ENCODE measurements around the gene DERL3.

DERL3 gene

DNA sequence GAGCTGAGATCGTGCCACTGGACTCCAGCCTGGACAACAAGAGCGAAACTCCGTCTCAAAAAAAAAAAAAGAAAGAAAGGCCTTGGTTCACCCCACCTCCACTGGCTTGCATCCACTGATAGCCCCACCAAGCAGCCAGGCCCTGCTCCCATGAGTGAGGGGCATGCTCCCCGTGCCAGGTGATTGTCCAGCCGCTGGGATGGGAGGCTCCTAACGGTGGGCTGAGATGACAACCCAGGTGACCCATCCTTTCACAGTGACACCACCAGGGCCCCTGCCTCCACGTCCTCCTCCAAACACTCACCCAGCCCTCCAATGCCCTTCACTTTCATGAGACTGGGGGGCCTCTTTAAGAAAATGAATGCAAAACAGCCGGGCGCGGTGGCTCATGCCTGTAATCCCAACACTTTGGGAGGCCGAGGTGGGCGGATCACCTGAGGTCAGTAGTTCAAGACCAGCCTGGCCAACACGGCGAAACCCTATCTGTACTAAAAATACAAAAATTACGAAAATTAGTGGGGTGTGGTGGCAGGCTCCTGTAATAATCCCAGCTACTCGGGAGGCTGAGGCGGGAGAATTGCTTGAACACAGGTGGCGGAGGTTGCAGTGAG lies 8.6 kb upstream of the DERL3 start:
- no peak for DNase-seq

DNA sequence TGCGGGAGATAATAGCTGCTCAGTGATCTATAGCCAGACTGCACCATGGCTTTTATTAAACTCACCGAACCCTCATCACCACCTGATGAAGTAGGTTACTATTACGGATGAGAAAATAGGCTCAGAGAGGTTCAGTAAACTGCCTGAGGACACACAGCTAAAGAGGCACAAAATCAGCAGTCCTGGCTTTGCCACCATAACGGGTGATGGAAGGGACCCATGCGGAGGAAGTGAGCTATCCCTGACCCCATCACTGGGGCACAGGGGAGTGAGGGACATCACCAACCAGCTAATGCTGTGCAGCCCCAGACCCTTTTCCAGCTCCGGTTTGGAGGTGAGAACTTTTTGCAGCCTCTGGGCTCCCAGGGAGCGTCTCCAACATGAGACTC lies 7.3 kb upstream of the DERL3 start:
- no peak for DNase-seq

DNA sequence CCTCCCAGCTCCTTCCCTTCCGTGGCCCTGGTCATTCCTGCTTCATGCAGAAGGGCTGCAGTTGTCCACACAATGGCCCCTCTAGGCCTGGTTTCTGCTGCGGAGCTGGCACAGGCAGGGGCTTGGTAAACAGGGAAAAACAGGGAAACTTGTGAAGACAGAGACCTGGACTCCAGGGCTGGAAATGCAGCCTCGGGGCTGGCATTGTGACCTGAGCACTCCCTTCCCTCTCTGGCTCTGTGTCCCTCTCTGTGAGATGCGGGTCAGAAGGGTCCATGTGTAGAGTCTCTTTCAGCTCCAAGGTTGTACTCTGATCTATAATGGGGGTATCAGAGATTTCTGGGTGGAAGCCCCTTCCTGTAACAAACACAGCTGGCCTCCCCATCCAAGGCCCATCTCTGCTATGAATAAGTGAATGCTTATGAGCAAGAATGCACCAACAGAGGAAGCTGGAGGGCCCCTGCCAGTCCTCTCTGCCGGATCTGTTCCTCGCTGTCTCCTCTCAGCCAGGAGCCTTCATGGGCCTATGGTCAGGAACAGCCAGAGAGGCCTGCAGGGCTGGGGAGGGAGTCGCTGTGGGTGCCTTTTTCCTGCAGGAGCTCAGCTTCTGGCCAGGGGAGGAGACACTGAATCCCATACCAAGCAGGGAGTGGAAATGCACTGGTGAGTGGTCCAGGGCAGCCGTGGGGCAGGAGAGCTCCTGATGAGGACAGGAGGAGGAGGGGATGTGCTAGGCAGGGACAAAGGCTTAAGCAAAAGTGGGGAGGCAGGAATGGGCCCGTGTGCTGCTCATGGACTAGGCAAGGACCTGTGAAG lies 6.7 kb upstream of the DERL3 start:
- DNase-seq: no peak

DNA sequence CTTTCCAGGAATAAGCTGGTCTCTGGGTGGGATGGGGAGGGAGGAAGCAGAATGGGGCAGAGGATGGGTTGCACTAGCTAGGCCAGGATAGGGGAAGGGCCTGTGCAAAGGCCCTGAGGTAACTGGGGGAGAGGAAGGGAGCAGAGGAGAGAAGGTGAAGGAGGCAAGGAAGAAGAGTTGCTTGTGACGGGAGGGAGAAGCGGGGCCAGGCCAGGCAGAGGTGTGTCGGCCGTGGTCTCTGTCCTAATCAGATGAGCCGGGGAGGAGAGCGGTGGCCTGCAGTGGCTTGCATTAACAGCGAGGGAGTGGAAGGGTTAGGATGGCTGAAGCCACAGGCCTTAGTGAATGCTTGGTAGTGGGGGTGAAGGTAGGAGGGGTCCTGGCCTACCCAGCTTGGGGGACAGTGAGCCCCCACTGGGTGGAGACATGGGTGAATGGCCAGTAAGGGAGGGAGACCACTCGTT lies 6.0 kb upstream of the DERL3 start:
- no peak for DNase-seq

DNA sequence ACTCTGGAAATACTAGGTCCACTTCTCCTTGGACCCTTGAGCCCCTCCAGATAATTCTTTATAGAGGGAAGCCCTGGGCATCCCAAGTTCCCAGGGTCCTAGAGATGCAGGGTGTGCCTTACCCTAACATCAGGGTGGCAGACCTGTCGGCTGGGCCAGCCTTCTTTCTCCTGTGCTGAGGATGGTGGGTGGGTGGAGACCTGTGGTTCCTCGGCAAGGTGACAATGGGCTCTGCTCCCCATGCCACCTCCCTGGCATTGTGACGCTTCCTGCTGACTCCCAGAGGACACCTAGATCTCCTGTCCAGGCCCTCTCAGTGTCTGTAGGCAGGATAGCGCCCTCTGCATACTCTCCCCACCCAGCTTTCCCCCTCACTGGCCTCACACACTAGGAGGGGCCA lies 3.8 kb upstream of the DERL3 start:
- DNase-seq: no peak

DNA sequence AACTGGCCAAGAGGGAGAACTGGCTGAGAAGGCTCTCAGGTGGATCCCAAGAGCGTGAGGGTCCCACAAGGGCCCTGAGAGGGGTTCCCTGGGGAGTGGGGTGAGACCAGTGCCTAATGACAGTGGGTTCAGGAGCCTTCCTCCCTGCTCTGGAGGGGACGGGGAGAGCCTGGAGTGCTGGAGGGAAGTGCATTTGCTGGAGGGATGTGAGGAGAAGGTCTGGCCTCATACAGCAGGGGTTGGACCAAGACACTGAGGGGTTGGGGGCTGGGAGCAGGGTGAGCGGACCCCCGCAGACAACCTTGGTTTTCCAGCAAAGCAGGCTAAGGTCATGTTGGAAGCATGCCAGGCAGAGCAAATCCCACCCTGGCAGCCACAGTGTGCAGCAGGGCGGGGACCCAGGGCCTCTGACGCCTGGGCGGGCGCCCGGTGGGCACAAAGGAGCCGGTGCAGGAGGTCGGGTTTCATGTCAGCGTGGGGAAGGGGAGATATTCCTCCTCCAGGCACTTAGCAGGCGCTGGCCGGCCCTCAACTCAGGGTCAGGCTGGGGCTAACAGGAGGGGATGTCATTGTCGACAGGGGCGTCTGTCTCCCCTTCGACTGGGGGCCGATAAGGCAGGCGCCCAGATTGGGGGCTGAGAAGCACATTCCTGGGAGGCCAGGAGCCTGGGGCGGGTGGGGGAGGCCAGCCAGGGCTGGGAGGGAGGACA lies 3.1 kb upstream of the DERL3 start:
- DNase-seq: no peak

DNA sequence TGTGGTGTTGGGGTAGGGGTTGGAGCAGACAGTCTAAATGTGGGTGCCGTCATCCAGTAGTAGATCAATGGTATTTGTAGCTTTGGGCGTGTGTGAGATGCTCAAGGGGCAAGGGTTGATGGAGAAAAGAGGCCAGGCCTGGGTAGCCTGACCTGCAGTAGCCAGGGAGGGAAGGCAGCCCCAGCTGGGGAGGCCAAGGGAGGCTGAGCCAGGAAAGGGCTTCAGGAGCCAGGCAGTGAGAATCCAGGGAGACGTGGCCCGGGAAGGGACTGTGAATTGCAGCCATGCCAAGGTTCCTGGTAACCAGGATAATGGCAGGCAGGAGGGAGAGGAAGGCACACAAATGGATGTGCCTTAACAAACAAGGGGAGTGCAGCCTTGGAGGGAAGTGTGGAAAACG lies 2.5 kb upstream of the DERL3 start:
- no peak for DNase-seq

DNA sequence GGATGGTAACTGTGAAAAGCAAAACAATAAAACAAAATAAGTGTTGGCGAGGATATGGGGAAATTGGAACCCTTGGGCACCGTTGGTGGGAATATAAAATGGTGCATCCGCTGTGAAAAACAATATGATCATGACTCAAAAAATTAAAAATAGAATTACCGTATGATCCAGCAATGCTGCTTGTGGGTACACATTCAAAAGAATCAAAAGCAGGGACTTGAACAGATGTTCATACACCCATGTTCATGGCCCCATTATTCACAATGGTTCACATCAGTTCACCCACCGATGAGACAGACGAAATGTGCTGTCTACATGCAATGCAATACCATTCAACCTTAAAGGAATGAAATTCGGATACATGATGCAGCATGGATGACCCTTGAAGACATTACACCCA lies 1.2 kb upstream of the DERL3 start:
- no peak for DNase-seq

DNA sequence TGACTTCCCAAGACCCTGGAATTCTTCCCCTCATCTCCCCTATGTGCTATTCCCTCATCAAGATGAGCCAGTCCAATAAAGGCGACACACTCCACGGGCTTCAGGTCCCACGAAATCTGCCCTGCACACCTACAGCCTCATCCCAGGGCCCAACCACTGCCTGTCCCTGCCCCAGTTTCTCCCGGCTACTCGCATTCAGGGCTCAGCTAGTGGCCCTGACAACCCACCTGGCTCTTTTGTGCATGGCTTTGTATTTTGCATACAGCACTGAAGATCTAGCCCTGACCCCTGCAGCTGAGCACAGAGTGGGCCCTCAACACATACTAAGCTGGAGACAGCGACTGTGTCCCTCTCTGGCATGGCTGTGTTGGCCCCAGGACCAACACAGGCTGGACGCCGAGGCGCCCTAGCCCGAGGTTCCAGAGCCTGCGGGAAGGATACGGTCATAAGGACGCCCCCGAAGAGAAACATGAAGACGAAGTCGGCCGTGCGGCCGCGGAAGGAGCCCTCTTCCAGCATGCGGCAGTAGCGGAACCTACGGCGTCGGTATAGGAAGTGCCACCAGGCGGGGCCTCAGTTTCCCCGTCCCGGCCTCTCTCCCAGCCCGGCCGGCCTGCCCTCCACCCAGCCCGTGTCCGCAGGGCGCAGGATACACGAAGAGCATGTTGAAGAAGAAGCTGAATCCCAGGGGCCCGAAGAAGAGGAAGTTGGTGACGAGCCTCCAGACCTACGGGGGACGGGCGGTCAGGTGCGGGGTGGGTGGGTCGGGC lies 710 bp downstream of the DERL3 start:
- no peak for DNase-seq

DNA sequence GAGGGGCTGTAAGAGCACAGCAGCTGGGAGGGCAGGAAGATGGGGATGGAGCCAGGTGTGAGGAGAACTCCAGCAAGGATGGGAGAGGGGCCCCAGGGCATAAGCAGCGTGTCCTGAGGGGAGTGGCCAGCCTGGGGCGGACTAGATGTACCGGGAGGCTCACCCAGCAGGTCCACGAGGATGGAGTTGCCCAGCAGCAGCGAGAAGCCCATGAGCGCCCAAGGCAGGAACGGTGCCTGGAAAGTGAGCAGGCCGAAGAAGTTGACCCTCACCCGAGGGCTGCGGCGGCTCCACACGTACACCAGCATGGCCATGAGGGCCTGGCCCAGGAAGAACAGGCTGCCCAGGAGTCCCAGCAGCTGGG lies 1.3 kb downstream of the DERL3 start:
- DNase-seq: no peak

DNA sequence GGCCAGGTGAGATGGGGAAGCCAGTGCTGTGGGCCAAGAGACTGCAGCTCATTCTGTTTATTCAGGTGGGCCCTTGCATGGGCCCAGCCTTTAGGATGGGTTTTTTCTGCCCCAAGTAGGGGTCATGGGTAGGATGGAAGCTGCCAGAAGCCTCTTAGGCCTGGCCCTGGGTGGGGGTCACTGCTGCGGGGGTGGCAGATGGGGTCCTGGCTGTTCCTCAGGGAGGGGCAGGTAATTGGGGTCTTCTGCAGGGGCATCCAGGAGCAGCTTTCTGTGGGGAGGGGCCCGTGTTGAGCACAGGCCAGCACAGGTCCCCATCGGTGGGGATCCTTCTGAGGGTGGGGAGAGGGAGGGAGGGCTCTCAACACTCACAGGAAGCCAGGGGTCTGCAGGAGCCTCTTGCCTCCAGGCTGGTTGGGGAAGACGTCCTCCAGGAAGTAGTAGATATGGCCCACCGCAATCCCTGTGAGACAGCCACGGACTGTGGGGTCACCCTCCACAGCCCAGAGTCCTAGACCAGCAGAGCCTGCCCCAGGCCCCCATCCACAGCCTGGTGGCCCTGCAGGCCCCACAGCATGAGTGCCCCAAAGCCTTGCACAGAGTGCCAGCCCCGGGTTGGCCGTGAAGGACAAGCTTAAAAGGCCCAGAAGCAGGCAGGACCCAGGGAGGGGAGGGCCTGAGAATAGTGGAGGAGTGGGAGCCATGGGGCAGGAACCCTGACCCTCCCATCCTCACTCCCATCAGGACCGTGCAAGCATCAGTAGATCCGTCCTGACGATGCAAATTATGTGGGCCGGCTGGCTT lies 1.9 kb downstream of the DERL3 start:
- no peak for DNase-seq

DNA sequence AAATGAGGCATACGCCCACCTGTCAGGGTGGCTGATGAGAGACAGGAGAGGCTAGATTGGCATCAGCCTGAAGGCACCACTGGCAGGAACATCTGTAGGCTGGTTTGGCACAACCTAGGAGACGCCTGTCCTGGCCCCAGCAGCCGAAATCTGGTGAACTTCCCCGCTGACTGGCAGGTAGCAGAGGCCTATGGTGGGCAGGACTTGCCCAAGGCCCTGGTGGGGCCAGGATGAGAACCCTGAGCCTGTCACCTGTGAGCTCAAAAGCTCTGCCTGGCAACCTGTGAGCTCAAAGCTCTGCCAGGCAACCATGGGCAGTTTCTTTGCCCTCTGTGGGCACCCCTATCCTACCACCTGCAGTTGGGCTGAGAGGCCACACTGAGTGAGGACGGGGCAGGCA lies 2.5 kb downstream of the DERL3 start:
- DNase-seq: no peak

DNA sequence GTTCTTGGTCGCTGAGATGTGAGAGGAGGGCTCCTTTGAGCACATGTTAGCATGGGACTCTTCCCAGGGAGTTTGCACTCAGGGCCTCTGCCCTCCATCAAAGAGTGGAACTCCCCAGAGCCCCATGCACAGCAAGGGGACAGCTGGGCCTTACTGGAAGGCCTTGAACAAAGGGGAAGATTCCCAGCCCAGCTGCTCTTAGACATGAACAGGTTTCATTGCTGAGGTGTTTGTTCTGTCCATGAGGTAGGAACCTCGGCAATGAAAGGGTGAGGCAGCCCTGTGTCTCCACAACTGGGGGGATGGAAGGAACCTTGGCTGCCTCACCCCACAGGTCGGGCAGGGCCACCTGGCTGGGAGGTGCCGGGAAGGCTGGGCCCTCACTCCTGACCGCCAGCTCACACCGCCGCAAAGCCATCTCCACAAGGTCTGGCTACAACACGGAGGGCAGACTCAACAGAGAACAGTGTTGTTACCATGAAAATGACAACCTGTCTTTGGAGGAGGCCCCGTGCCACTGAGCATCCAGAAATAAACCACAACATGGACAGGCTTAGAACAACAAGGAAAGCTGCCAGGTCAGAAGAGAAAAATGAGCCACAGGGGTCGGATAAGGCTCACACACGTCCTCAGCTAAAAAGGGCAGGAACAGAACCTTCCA lies 3.2 kb downstream of the DERL3 start:
- no peak for DNase-seq

DNA sequence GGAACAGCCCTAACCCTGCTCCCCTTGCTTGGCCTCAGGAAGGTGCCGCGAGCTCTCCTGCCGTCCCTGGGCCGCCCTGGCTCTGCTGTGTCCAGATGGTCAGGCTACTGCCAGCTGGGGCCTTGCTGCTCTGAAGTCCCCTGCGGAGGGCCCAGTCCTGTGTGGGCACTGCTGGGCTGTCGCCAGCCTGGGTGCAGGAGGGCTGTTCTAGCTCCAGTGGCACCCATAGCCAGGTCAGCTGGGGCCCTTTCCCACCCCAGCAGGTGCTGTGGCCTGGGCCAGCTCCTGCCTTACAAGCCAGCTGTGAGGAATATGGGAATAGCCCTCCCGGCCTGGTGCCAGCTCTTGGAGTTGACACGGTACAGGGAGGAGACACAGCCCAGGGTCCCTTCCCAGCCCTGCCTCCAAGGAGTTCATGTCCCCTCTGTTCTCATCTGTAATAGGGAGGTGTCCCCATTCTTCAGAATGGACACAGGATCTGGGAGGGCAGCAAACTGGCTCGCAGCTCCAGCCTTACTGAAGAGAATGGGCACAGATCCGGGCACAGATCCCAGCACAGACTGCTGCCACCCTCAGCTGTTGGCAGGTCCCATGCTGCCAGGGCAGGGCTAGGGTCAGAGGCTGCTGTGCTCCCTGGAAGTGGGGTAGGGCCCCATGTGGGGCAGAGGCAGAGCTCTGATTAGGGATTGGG lies 3.9 kb downstream of the DERL3 start:
- no peak for DNase-seq

DNA sequence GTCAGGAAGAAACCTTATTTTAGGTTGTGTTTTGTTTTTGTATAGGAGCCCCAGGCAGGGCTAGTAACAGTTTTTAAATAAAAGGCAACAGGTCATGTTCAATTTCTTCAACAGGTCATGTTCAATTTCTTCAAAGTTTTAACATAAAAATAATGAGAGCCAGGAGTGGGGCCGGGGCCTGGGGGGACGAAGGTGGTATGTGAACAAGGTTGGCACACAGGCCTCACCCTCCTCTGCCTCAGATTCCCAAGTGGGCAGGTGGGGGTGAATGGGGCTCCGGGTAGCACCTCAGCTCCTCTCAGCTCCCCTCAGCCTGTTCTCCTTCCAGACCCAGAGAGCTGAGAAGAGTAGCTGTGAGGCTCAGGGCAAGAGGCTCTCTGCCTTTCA lies 4.4 kb downstream of the DERL3 start:
- DNase-seq: no peak

DNA sequence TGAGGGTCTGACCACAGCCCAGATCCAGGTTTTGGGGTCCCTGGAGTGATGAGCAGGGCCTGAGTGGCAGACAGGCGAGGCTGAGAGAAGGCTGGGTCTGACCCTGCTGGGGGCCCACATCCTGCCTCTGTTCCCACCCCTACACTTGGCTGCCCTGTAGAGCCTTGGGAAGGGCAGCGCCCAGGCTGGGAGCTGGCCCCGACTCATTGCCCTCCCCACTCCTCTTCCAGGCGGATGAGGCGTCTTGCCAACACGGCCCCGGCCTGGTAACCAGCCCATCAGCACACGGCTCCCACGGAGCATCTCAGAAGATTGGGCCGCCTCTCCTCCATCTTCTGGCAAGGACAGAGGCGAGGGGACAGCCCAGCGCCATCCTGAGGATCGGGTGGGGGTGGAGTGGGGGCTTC lies 4.9 kb downstream of the DERL3 start:
- no peak for DNase-seq

DNA sequence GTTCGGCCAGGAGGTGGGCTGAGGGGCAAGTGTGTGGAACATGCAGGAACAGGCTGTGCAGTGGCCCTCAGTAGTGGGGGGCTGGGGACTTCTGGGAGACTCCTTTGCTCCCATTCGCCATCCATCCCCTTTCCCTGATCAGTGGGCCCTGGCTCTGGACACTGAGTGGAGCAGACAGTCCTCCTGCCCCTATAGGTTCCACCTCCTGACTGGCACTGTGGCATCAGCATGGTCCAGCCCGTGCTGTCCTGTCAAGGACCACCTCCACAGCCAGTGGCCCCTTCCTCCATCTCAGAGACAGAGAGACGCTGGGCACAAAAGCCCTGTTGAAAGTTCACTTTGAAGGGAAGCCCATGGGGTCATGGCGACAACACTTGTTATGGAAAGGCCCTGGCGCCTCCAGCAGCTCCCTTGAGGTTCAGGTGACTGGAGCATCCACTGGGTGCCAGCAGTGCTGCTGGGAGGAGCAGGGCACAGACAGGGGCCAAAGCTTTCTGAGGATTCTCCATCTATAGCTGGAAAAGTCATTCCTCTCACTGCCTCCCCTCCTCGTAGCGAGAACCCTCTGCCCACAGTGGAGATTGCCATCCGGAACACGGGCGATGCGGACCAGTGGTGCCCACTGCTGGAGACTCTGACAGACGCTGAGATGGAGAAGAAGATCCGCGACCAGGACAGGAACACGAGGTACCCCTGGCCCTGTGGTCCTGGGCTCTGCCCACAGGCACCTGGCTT lies 5.6 kb downstream of the DERL3 start:
- no peak for DNase-seq

DNA sequence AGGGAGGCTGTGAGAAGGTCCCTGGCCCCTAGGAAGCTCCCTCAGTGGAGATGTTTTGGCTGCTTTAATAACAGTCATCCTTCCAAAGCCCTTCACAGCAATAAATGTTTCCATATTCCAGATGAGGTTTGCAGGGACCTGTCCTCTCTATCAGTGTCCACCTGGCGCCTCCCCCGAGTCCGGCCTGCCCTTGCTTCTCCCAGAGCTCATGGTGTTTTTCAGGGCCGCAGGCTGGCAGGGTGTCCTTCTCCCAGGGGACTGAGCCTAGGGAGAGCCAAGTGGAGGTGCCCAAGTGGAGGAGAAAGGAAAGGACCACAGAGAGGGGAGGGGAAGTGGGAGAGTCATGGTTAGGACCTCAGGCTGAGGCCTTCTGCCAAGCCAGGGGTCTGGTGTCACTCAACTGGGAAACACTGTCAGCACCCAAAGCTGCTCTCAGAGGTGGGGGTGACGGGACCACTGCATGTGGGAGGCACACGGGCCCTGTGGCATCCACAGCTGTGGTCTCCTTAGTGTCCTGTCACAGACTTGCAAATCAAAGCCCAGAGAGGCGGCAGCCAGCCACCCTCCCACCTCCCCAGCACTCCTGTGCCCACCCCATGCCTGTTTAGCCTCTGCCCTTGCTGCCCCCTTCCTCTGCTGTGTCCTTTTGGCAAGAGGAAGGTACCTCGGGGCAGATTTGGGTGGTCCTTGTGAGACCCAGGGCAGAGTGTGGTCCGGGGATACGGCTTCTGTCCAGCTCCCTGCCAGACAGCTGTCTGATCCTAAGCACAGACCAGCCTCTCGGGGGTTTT lies 6.4 kb downstream of the DERL3 start:
- DNase-seq: no peak

DNA sequence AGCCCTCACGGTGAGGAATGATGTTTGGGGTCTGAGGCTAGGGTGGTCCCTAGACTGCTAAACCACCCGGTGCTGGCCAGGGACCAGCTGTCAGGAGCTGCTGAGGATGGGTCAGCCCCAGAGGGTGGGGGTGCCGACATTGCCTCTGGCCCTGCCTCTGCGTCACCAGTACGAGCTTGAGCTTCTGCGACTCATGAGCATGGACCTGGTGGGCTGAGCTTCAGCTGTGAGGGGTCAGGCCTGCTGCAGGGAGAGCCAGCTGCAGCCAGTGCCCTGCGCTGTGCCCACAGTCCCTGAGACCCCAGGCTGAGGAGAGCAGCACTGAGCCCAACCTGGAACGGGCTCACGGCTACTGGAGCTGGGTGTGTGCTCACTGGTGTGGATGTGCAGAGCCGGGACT lies 7.0 kb downstream of the DERL3 start:
- no peak for DNase-seq

DNA sequence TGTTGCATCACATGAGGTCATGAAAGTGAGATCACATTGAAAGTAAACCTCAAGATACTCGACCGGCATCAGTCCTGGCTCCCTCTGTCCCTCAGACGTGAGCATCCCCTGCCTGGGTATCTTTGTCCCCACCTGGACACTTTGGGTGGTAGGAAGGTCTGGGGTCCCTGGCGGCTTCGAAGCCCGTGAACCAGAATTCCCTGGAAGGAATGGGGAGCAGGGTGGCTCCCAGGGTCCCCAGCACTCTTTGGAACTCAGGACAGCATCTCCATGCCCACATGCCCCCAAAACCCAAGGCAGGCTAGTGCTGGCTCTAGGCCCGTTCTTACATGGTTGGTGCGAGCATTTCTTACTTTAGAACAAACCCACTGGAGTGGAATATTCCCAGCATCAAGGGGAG lies 7.5 kb downstream of the DERL3 start:
- DNase-seq: no peak

All from inflammatory macrophage treated with lipopolysaccharide for 1 hour (primary cell).